ENCODE data around the gene METTL1.
"Not testable (repeated sequence)": the region's sequence is repeated elsewhere in the genome, so short reads cannot be mapped to it uniquely, and the experiment has no call there.

METTL1 gene

GRCh38 chr12:57775044-57775443 lies 3.1 kb upstream of the METTL1 start:
- H3K27me3 ChIP-seq (ENCODE audit: insufficient read depth, low read depth, severe bottlenecking), result no peaks in the 10 kb centered on the region

GRCh38 chr12:57774634-57775033 lies 2.7 kb upstream of the METTL1 start:
- H3K36me3 ChIP-seq, result peaks cover 23% of the 10 kb centered on the region
- H3K4me3 ChIP-seq (ENCODE audit: low read depth, low read length); H3K9me3 ChIP-seq (ENCODE audit: severe bottlenecking); H3K27me3 ChIP-seq (ENCODE audit: insufficient read depth, low read depth, severe bottlenecking); H3K27ac ChIP-seq; DNase-seq: not testable (repeated sequence)

More at GRCh38 chr12:57775044-57775443, 3.1 kb upstream of the METTL1 start:
- Histone ChIP-seq H3K36me3 (peaks cover 19% of the 10 kb centered on the region), H3K27ac (no peak overlapping the region), H3K4me3 (ENCODE audit: low read depth, low read length) (no peak overlapping the region), H3K9me3 (ENCODE audit: severe bottlenecking) (no peaks in the 10 kb centered on the region)
- no peak for DNase-seq
- no peak for TF ChIP-seq CTCF (IDR thresholded peaks at IDR 0.05; ENCODE audit: low read depth, low read length)

GRCh38 chr12:57772429-57773322 lies 771 bp upstream of the METTL1 start, which contains the start of gene EEF1AKMT3:
Gene EEF1AKMT3, plus strand, starts transcription at chr12:57772614. Its CDS starts 111 bp downstream, at chr12:57772725.
- Histone ChIP-seq H3K27me3 (ENCODE audit: insufficient read depth, low read depth, severe bottlenecking) (no peaks in the 10 kb centered on the region), H3K9me3 (ENCODE audit: severe bottlenecking) (no peaks in the 10 kb centered on the region), H3K36me3 (peaks cover 37% of the 10 kb centered on the region), H3K4me3 (ENCODE audit: low read depth, low read length) (peak within 1 kb of the TSS; percentile 93), H3K27ac (peak within 1 kb of the TSS; percentile 97)
- DNase-seq, result peak; percentile 79
- no peak for TF ChIP-seq CTCF (IDR thresholded peaks at IDR 0.05; ENCODE audit: low read depth, low read length)

- H3K27me3 ChIP-seq (ENCODE audit: insufficient read depth, low read depth, severe bottlenecking), result no peaks in the 10 kb centered on the region
- no peak for TF ChIP-seq CTCF (IDR thresholded peaks at IDR 0.05; ENCODE audit: low read depth, low read length)
- H3K4me3 ChIP-seq (ENCODE audit: low read depth, low read length), result peak overlapping the region; percentile 93
- peak overlapping the region; percentile 97 for H3K27ac ChIP-seq
- peaks cover 38% of the 10 kb centered on the region for H3K36me3 ChIP-seq
- DNase-seq, result peak; percentile 94
- no peaks in the 10 kb centered on the region for H3K9me3 ChIP-seq (ENCODE audit: severe bottlenecking)
These were observed 551 bp downstream of the METTL1 start for GRCh38 chr12:57771236-57771872.

DNA sequence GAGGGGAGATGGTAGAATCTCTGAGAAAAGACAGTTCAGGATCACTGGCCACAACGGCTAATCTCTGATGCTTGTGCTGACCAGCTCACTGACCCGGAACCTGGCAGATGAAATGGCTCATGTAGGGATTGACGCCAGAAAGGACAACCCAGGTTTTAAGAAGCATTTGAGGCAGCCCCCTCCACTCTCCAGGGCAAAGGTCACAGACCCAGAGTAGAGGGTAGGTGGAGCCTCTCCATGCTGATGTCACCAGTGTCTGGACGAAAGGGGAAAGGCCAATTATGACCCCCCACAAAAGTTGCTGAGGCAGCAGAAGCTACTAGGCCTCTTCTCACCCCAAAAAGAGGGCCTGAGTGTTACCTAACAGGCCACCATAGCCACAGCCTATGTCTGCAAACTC lies 1.2 kb downstream of the METTL1 start:
- no peaks in the 10 kb centered on the region for H3K9me3 ChIP-seq (ENCODE audit: severe bottlenecking)
- TF ChIP-seq CTCF (IDR thresholded peaks at IDR 0.05; ENCODE audit: low read depth, low read length), result no peak
- no peaks in the 10 kb centered on the region for H3K27me3 ChIP-seq (ENCODE audit: insufficient read depth, low read depth, severe bottlenecking)
- DNase-seq, result peak; percentile 52
- H3K27ac ChIP-seq, result peak overlapping the region; percentile 97
- H3K36me3 ChIP-seq, result peaks cover 39% of the 10 kb centered on the region
- H3K4me3 ChIP-seq (ENCODE audit: low read depth, low read length), result no peak overlapping the region; the same call in 1 of the 2 replicates

- DNase-seq, result no peak
- H3K27ac ChIP-seq, result no peak overlapping the region
- H3K36me3 ChIP-seq, result peaks cover 48% of the 10 kb centered on the region
- H3K27me3 ChIP-seq (ENCODE audit: insufficient read depth, low read depth, severe bottlenecking), result no peaks in the 10 kb centered on the region
- H3K9me3 ChIP-seq (ENCODE audit: severe bottlenecking), result no peaks in the 10 kb centered on the region
- TF ChIP-seq CTCF (IDR thresholded peaks at IDR 0.05; ENCODE audit: low read depth, low read length), result no peak
- H3K4me3 ChIP-seq (ENCODE audit: low read depth, low read length), result no peak overlapping the region
These were observed 2.3 kb downstream of the METTL1 start for GRCh38 chr12:57769594-57769993.
